ENCODE data around the gene DYNLT2B.
A peak's percentile ranks its signal among the peaks of the same experiment; 100 is the strongest.
"Not testable (repeated sequence)": the region's sequence is repeated elsewhere in the genome, so short reads cannot be mapped to it uniquely, and the experiment has no call there.

Gene DYNLT2B

GRCh38 chr3:196323691-196324090 lies 5.7 kb upstream of the DYNLT2B start:
- DNase-seq, result peak; percentile 27

- no peak for DNase-seq
Observed at GRCh38 chr3:196323016-196323415, 5.0 kb upstream of the DYNLT2B start.

- no peak for DNase-seq
Observed at GRCh38 chr3:196321162-196321561, 3.1 kb upstream of the DYNLT2B start.

- no peak for DNase-seq
Observed at GRCh38 chr3:196320137-196320536, 2.1 kb upstream of the DYNLT2B start.

- DNase-seq, result not testable (repeated sequence)
Observed at GRCh38 chr3:196316799-196317686, 997 bp downstream of the DYNLT2B start.

- DNase-seq, result no peak
Observed at GRCh38 chr3:196315821-196316220, 2.2 kb downstream of the DYNLT2B start.

- DNase-seq, result no peak
Observed at GRCh38 chr3:196314597-196314996, 3.4 kb downstream of the DYNLT2B start.

GRCh38 chr3:196314086-196314485 lies 4.0 kb downstream of the DYNLT2B start:
- not testable (repeated sequence) for DNase-seq

- DNase-seq, result not testable (repeated sequence)
Observed at GRCh38 chr3:196302960-196303359, 15.1 kb downstream of the DYNLT2B start.

GRCh38 chr3:196302551-196302950 lies 15.5 kb downstream of the DYNLT2B start:
- not testable (repeated sequence) for DNase-seq

- DNase-seq, result no peak
Observed at GRCh38 chr3:196298521-196298920, 19.5 kb downstream of the DYNLT2B start.

- DNase-seq, result no peak
Observed at GRCh38 chr3:196292286-196292923, 25.6 kb downstream of the DYNLT2B start.

GRCh38 chr3:196288141-196288460 lies 29.9 kb downstream of the DYNLT2B start:
- DNase-seq, result no peak

- DNase-seq, result peak; percentile 91
Observed at GRCh38 chr3:196287440-196288140, 30.4 kb downstream of the DYNLT2B start, which contains the start of gene PCYT1A. TSS of gene PCYT1A (minus strand) at chr3:196287726. CDS start at chr3:196270531, 17,195 bp downstream.

- DNase-seq, result peak; percentile 40
Observed at GRCh38 chr3:196287090-196287439, 31.0 kb downstream of the DYNLT2B start.

GRCh38 chr3:196284396-196284795 lies 33.6 kb downstream of the DYNLT2B start:
- no peak for DNase-seq

- no peak for DNase-seq
Observed at GRCh38 chr3:196281962-196282361, 36.1 kb downstream of the DYNLT2B start.

GRCh38 chr3:196280689-196281440 lies 37.2 kb downstream of the DYNLT2B start:
- DNase-seq, result no peak

GRCh38 chr3:196275126-196275525 lies 42.9 kb downstream of the DYNLT2B start:
- DNase-seq, result no peak

GRCh38 chr3:196274585-196274984 lies 43.5 kb downstream of the DYNLT2B start:
- peak; percentile 43 for DNase-seq

GRCh38 chr3:196273655-196274054 lies 44.4 kb downstream of the DYNLT2B start:
- DNase-seq, result no peak

- no peak for DNase-seq
Observed at GRCh38 chr3:196272826-196273225, 45.2 kb downstream of the DYNLT2B start.

- no peak for DNase-seq
Observed at GRCh38 chr3:196270499-196270898, 47.5 kb downstream of the DYNLT2B start.

Measured in RPMI8226 (cell line).